ENCODE data around the gene CYGB.

Gene CYGB

DNA sequence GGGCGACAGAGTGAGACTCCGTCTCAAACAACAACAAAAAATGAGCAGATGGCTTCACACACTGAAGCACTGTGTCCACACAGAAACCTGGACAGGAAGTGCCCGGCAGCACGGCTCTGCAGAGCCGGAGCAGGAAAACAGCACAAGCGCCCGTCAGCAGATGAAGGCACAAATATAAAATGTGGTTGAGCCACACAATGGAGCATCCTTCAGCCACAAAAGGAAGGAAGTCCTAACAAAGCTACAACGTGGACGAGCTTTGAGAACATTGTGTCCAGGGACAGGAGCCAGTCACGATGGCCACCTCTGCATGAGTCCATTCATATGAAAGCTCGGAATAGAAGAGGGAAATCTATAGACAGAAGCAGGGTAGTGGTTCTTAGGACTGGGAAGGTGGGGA is 51.9 kb downstream of the CYGB start:
- CTCF ChIA-PET: interaction anchor here (1.1 to 34.2 kb wide), 6 partner anchors 12 to 100 kb away, joined by 3 to 1209 read pairs (median 6); partner anchors contain the start of genes AANAT and UBE2O
- POLR2A ChIA-PET: interaction anchor here (0.7 kb wide), 1 partner anchor 12 kb away, joined by 3 read pairs; no protein-coding TSS in a partner anchor
- no peak for DNase-seq (ENCODE audit: low read depth, low spot score)
- no peak overlapping the region for H3K4me3 ChIP-seq (ENCODE audit: low read depth, low read length)
- TF ChIP-seq, protein P1, sequence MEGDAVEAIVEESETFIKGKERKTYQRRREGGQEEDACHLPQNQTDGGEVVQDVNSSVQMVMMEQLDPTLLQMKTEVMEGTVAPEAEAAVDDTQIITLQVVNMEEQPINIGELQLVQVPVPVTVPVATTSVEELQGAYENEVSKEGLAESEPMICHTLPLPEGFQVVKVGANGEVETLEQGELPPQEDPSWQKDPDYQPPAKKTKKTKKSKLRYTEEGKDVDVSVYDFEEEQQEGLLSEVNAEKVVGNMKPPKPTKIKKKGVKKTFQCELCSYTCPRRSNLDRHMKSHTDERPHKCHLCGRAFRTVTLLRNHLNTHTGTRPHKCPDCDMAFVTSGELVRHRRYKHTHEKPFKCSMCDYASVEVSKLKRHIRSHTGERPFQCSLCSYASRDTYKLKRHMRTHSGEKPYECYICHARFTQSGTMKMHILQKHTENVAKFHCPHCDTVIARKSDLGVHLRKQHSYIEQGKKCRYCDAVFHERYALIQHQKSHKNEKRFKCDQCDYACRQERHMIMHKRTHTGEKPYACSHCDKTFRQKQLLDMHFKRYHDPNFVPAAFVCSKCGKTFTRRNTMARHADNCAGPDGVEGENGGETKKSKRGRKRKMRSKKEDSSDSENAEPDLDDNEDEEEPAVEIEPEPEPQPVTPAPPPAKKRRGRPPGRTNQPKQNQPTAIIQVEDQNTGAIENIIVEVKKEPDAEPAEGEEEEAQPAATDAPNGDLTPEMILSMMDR (IDR thresholded peaks at IDR 0.05; ENCODE audit: insufficient read depth, low read length, missing control alignments): no peak

DNA sequence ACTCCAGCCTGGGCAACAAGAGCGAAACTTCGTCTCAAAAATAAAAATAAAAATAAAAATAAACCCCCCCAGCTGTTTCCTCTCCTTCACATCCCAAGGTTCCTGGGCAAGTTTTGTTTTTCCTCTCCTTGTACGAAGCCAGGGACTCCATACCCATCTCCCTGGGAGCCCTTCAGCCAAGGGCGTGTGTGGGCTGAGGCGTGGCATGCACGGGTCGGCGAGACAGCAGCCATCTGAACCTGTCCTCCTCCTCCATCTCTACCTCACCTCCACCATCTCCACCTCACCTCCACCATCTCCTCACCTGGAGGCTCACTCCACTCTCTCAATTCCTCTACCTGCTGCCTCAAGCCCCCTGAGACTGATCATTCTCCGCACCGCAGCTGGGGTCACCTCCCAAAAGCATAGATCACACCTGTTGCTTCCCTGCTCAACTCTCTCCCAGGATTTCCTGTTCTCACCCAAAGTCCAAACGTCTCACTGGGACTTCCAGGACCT is 53.2 kb downstream of the CYGB start:
- DNase-seq (ENCODE audit: low read depth, low spot score): no peak
- POLR2A ChIA-PET: no interaction called here
- no peak overlapping the region for H3K4me3 ChIP-seq (ENCODE audit: low read depth, low read length)
- TF ChIP-seq, protein P1 (IDR thresholded peaks at IDR 0.05; ENCODE audit: insufficient read depth, low read length, missing control alignments): no peak
- CTCF ChIA-PET: interaction anchor here (1.0 to 34.2 kb wide), 4 partner anchors 15 to 38 kb away, joined by 3 to 1209 read pairs (median 8); partner anchors contain the start of genes AANAT and UBE2O

DNA sequence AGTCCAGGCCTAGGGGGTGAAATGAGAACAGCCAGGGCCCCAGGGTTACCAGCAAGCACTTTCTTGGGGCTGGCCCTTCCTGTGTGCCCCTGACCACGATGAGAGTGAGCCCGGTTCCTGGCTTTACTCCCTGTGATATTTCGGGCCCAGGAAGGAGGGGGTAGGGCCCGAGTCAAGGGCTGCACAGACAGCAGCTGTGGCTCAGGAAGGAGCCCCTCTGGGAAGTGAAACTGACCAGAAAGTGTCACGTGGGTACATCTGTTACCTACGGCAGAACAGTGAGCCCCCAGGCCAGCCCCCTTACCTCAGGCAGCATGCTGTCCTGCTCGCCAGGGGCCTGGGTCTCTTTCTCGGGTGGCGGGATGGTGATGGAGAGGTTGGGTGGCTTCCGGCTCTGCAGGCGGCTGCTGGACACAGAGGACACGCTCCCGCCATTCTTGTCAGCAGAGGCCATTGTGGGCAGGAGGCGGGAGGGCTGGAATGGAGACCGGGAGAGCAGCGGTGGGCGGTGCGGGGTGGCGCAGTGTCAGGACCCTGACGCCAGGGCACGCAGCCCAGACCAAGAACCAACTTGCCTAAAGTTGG is 56.3 kb downstream of the CYGB start:
- no peak overlapping the region for H3K4me3 ChIP-seq (ENCODE audit: low read depth, low read length)
- TF ChIP-seq, protein P1 (IDR thresholded peaks at IDR 0.05; ENCODE audit: insufficient read depth, low read length, missing control alignments): no peak
- no peak for DNase-seq (ENCODE audit: low read depth, low spot score)
- CTCF ChIA-PET: interaction anchor here (1.2 to 34.4 kb wide), 2 partner anchors 14 to 17 kb away, joined by 10 to 1209 read pairs; partner anchors contain the start of genes AANAT and RHBDF2
- POLR2A ChIA-PET: interaction anchor here (1.8 kb wide), 1 partner anchor 33 kb away, joined by 3 read pairs; no protein-coding TSS in a partner anchor

DNA sequence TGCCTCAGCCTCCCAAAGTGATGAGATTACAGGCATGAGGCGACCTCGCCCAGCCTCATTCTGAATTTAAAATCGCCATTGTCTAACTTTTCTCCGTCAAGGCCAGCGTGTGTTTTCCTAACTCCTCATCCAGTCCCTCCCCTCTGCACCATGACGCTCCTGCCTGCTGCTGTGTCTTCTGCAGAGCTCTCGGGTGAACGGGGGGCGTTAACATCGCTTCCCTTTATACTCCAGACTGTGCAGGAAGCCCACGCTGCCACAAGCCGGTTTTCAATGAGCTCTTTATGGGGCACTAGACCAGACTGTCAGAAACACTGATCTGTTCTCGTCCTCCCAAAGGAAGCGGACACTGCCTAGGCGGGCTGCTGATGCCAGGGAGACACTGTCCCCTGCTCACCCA is 56.9 kb downstream of the CYGB start:
- no peak overlapping the region for H3K4me3 ChIP-seq (ENCODE audit: low read depth, low read length)
- no peak for DNase-seq (ENCODE audit: low read depth, low spot score)
- TF ChIP-seq, protein P1 (IDR thresholded peaks at IDR 0.05; ENCODE audit: insufficient read depth, low read length, missing control alignments): no peak
- ChIA-PET CTCF (interaction anchor here (0.7 to 34.4 kb wide), 5 partner anchors 13 to 127 kb away, joined by 3 to 1209 read pairs (median 6); partner anchors contain the start of genes AANAT, PRPSAP1 and RHBDF2), POLR2A (interaction anchor here (1.8 kb wide), 1 partner anchor 34 kb away, joined by 3 read pairs; no protein-coding TSS in a partner anchor)

DNA sequence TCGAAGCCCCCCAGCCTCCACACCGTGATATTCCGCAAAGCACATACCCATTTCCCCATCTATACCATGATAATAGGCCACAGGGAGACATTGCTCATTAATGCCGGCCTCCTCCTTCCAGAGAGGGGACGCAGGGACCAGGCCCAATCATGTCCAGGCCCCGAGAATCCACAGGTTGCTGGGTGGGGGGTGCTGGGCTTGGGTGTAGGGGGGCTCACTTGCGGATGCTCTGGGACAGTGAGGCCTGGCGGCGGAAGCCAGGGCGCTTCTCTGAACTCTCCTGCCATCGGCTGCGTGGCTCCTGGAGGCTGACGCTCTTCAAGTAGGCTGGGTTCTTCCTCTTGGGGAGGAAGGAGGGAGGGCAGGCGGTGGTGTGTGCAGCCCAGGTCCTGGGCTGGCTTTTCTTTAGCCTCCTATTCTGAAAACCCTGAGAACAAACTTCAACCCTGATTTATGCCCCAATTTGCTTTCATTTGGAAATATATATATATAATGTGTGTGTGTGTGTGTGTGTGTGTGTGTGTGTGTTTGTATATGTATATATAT is 57.9 kb downstream of the CYGB start:
- no peak overlapping the region for H3K4me3 ChIP-seq (ENCODE audit: low read depth, low read length)
- no peak for DNase-seq (ENCODE audit: low read depth, low spot score)
- ChIA-PET CTCF (interaction anchor here (0.7 to 34.4 kb wide), 6 partner anchors 12 to 126 kb away, joined by 3 to 1209 read pairs (median 8); partner anchors contain the start of genes AANAT, PRPSAP1 and RHBDF2), POLR2A (no interaction called here)
- TF ChIP-seq, protein P1 (IDR thresholded peaks at IDR 0.05; ENCODE audit: insufficient read depth, low read length, missing control alignments): no peak
